Right cardiac atrium (tissue), 5 donors: ENCODE results near the gene WNT10A. TPM values are rescaled to one million over a fixed set of nuclear protein-coding genes. Genes with fewer than 3 reads are reported as not detected.
"Not testable (repeated sequence)": the region's sequence is repeated elsewhere in the genome, so short reads cannot be mapped to it uniquely, and the experiment has no call there.

Source experiments
- ATAC-seq, 2 donors: fragments of 200-7000 bp; cut with Tn5 transposase; one replicate each; pipeline versions ENCODE4 v1.8.0 to v1.9.1; 2020; ENCODE audit warnings: moderate library complexity in 2 of 2, mild to moderate bottlenecking in 1 of 2
- DNase-seq, 3 donors: peaks; one replicate each; pipeline ENCODE4 v3.0.0-alpha.2; 2020
- H3K27ac ChIP-seq: one replicate; pipeline ENCODE4 v1.5.1; 2013; ENCODE audit warnings: mild to moderate bottlenecking, low read length, control low read depth, moderate library complexity
- H3K27me3 ChIP-seq: one replicate; pipeline ENCODE4 v1.6.1; 2013; ENCODE audit not compliant: control insufficient read depth, insufficient read depth
- H3K4me1 ChIP-seq: one replicate; pipeline ENCODE4 v1.6.1; 2013; ENCODE audit warnings: low read length; ENCODE audit not compliant: control insufficient read depth, insufficient read depth
- H3K4me3 ChIP-seq: one replicate; pipeline ENCODE4 v1.5.1; 2013; ENCODE audit warnings: low read length, control low read depth
- H3K9me3 ChIP-seq: one replicate; pipeline ENCODE4 v1.6.1; 2013; ENCODE audit warnings: low read length; ENCODE audit not compliant: control insufficient read depth
- WGBS: extraction: QIAGEN DNeasy Blood & Tissue Kit; methylation state at CpG from one replicate; pipeline ENCODE4 v1.1.7; 2013; 5-methylcytosine and 5-hydroxymethylcytosine counted together
- intact Hi-C, 4 donors: fragments of 100-400 bp; cut with DNase I; formaldehyde crosslinking; loops; one replicate each; pipeline versions ENCODE4 v1.11.0 to v1.14.0; 2022 to 2023
- polyA plus RNA-seq: library from polyadenylated mRNA; stranded (reverse); fragments of 200-250 nt; gene quantifications from one replicate; pipeline ENCODE4 v1.2.3, GENCODE V29; 2013
- total RNA-seq, 4 donors: library from RNA; stranded (reverse); fragmentation: NEBNext Ultra II Directional; extraction: Animal tissue kit (Norgen Biotek cat#: 25700); gene quantifications; one replicate each; pipeline ENCODE4 v1.2.1, GENCODE V29; 2021
- donor health status: healthy with polysubstance abuse.
- donor health status: DM: no; HTN: yes; CAD: no.
- donor health status: DM: no; HTN: no; CAD: no.
- donor health status: DM: no; HTN: yes; CAD: no; lungs with severe emphysema.
- donor health status: DM: yes; HTN: yes; CAD: no.

WNT10A gene
- total and polyA plus RNA-seq, 5 donors: not detected

GRCh38 chr2:218846963-218847362 is 33.7 kb upstream of the WNT10A start:
- not testable (repeated sequence) for DNase-seq, H3K4me3 ChIP-seq, H3K9me3 ChIP-seq, H3K27me3 ChIP-seq, ATAC-seq, H3K27ac ChIP-seq, H3K4me1 ChIP-seq
- 91% methylated on average over 18 of the region's 18 CpGs for WGBS
- intact Hi-C loops: loop anchor here in 2 of 4 donors (10.0 kb wide), 2 partner anchors 112 to 132 kb away; partner anchors contain the start of gene TTLL4 (in 1 of the 2)

GRCh38 chr2:218849721-218850120 is 30.9 kb upstream of the WNT10A start:
- H3K9me3 ChIP-seq: no peaks in the 10 kb centered on the region
- H3K27ac ChIP-seq: no peak overlapping the region
- H3K4me1 ChIP-seq: no peaks in the 10 kb centered on the region
- no peaks in the 10 kb centered on the region for H3K27me3 ChIP-seq
- ATAC-seq (no peak), DNase-seq (no peak)
- H3K4me3 ChIP-seq: no peak overlapping the region
- WGBS: 72% methylated on average over 7 of the region's 7 CpGs
- intact Hi-C loops: loop anchor here in 3 of 4 donors (10.0 kb wide), 2 partner anchors 115 to 135 kb away; partner anchors contain the start of gene TTLL4 (in 2 of the 3)

- Histone ChIP-seq H3K4me1 (no peaks in the 10 kb centered on the region), H3K9me3 (no peaks in the 10 kb centered on the region), H3K27ac (no peak overlapping the region), H3K27me3 (no peaks in the 10 kb centered on the region), H3K4me3 (no peak overlapping the region)
- intact Hi-C loops: loop anchor here in 1 of 4 donors (10.0 kb wide), 1 partner anchor 136 kb away; the partner anchor contains the start of gene TTLL4
- ATAC-seq (no peak), DNase-seq (no peak)
- WGBS: 81% methylated on average over 2 of the region's 2 CpGs
Observed at GRCh38 chr2:218850796-218851195, 29.9 kb upstream of the WNT10A start.

GRCh38 chr2:218851286-218851685 is 29.4 kb upstream of the WNT10A start:
- Histone ChIP-seq H3K4me1 (no peaks in the 10 kb centered on the region), H3K27me3 (no peaks in the 10 kb centered on the region), H3K27ac (no peak overlapping the region), H3K4me3 (no peak overlapping the region), H3K9me3 (no peaks in the 10 kb centered on the region)
- DNase-seq (no peak), ATAC-seq (no peak)
- intact Hi-C loops: loop anchor here in 1 of 4 donors (10.0 kb wide), 1 partner anchor 136 kb away; the partner anchor contains the start of gene TTLL4
- WGBS: 36% methylated on average over 3 of the region's 3 CpGs

- no peak overlapping the region for H3K4me3 ChIP-seq
- ATAC-seq (peak; percentile 37 to 53), DNase-seq (peak; percentile 52 to 80 (median 65))
- H3K4me1 ChIP-seq: no peaks in the 10 kb centered on the region
- no peaks in the 10 kb centered on the region for H3K27me3 ChIP-seq
- H3K27ac ChIP-seq: no peak overlapping the region
- intact Hi-C loops: loop anchor here in 1 of 4 donors (10.0 kb wide), 1 partner anchor 138 kb away; the partner anchor contains the start of gene TTLL4
- H3K9me3 ChIP-seq: no peaks in the 10 kb centered on the region
- 19% methylated on average over 16 of the region's 16 CpGs for WGBS
Observed at GRCh38 chr2:218852911-218853667, 27.6 kb upstream of the WNT10A start.

GRCh38 chr2:218853766-218854165 is 26.9 kb upstream of the WNT10A start:
- Histone ChIP-seq H3K27ac (no peak overlapping the region), H3K4me3 (no peak overlapping the region), H3K27me3 (no peaks in the 10 kb centered on the region), H3K4me1 (no peaks in the 10 kb centered on the region), H3K9me3 (no peaks in the 10 kb centered on the region)
- no peak for DNase-seq
- WGBS: 38% methylated on average over 5 of the region's 5 CpGs
- intact Hi-C loops: loop anchor here in 1 of 4 donors (10.0 kb wide), 1 partner anchor 139 kb away; the partner anchor contains the start of gene TTLL4
- ATAC-seq: no peak

GRCh38 chr2:218854860-218855259 is 25.8 kb upstream of the WNT10A start:
- DNase-seq: no peak

GRCh38 chr2:218855305-218856166 is 25.1 kb upstream of the WNT10A start:
- no peak overlapping the region for H3K27ac ChIP-seq
- no peaks in the 10 kb centered on the region for H3K4me1 ChIP-seq
- no peak for DNase-seq
- H3K27me3 ChIP-seq: no peaks in the 10 kb centered on the region
- 51% methylated on average over 14 of the region's 14 CpGs for WGBS
- no peaks in the 10 kb centered on the region for H3K9me3 ChIP-seq
- intact Hi-C loops: loop anchor here in 1 of 4 donors (10.0 kb wide), 1 partner anchor 141 kb away; the partner anchor contains the start of gene TTLL4
- no peak for ATAC-seq
- no peak overlapping the region for H3K4me3 ChIP-seq

More at GRCh38 chr2:218854860-218855259, 25.8 kb upstream of the WNT10A start:
- 45% methylated on average over 5 of the region's 5 CpGs for WGBS
- Histone ChIP-seq H3K4me3 (no peak overlapping the region), H3K4me1 (no peaks in the 10 kb centered on the region), H3K9me3 (no peaks in the 10 kb centered on the region), H3K27me3 (no peaks in the 10 kb centered on the region), H3K27ac (no peak overlapping the region)
- intact Hi-C loops: loop anchor here in 1 of 4 donors (10.0 kb wide), 1 partner anchor 140 kb away; the partner anchor contains the start of gene TTLL4
- ATAC-seq: no peak

GRCh38 chr2:218856167-218856895 is 24.3 kb upstream of the WNT10A start:
- ATAC-seq (no peak), DNase-seq (no peak)
- Histone ChIP-seq H3K9me3 (no peaks in the 10 kb centered on the region), H3K4me1 (no peaks in the 10 kb centered on the region), H3K27me3 (no peaks in the 10 kb centered on the region), H3K27ac (no peak overlapping the region), H3K4me3 (no peak overlapping the region)
- WGBS: 37% methylated on average over 12 of the region's 12 CpGs
- intact Hi-C loops: loop anchor here in 1 of 4 donors (10.0 kb wide), 1 partner anchor 142 kb away; the partner anchor contains the start of gene TTLL4

- WGBS: 64% methylated on average over 1 of the region's 1 CpG
- ATAC-seq: no peak
- H3K9me3 ChIP-seq: no peaks in the 10 kb centered on the region
- H3K4me3 ChIP-seq: no peak overlapping the region
- no peaks in the 10 kb centered on the region for H3K4me1 ChIP-seq
- DNase-seq: no peak
- intact Hi-C loops: loop anchor here in 1 of 4 donors (10.0 kb wide), 1 partner anchor 142 kb away; the partner anchor contains the start of gene TTLL4
- no peak overlapping the region for H3K27ac ChIP-seq
- no peaks in the 10 kb centered on the region for H3K27me3 ChIP-seq
Observed at GRCh38 chr2:218856896-218857243, 23.8 kb upstream of the WNT10A start.
